SK-N-SH (cell line): ENCODE data around the gene RNF11. TPM values are rescaled to one million over a fixed set of nuclear protein-coding genes. Genes with fewer than 3 reads are reported as not detected.

ENCODE experiments used
- CTCF ChIA-PET: fragments of 300-600, 350-600 bp; formaldehyde crosslinking; extraction: SDS; loops from one replicate; lab custom pipeline; 2021; lab: Yijun Ruan, JAX
- POLR2A ChIA-PET: fragments of 350-600 bp; sonication (Branson Sonifier 250); formaldehyde crosslinking; extraction: SDS; loops from one replicate; lab custom pipeline; 2020; ENCODE audit warnings: antibody characterized with exemption, inconsistent platforms; lab: Yijun Ruan, JAX
- DNase-seq: peaks from one replicate; pipeline ENCODE4 v3.0.0; 2012
- H2AFZ ChIP-seq: fragments of 200-600 bp; sonication (generic); 2 replicates; pipeline ENCODE4 v1.8.1; 2016; ENCODE audit warnings: antibody characterized with exemption, mild to moderate bottlenecking, low read depth
- H3F3A ChIP-seq: fragments of 200-600 bp; sonication (generic); replicated peaks from 2 replicates; pipeline ENCODE3; 2016; ENCODE audit warnings: antibody characterized with exemption, mild to moderate bottlenecking; ENCODE audit not compliant: insufficient read depth
- H3K27ac ChIP-seq, 2 experiments: fragments of 200-500 bp in 1 of 2; fragments of 200-600 bp in 1 of 2; sonication (Bioruptor generic) in 1 of 2; sonication (generic), shearing (Covaris generic) in 1 of 2; 2 replicates each; pipeline versions ENCODE4 v1.5.1 to v1.6.1; 2014 to 2016; ENCODE audit warnings: low read depth in 2 of 2, inconsistent platforms in 1 of 2, low read length in 1 of 2, mild to moderate bottlenecking in 1 of 2, mixed read lengths in 1 of 2
- H3K27me3 ChIP-seq: fragments of 200-600 bp; sonication (generic), shearing (Covaris generic); 2 replicates; pipeline ENCODE4 v1.6.1; 2016; ENCODE audit warnings: mixed run types; ENCODE audit not compliant: insufficient read depth
- H3K36me3 ChIP-seq, 2 experiments: fragments of 200-500 bp in 1 of 2; fragments of 200-600 bp in 1 of 2; sonication (Bioruptor generic) in 1 of 2; sonication (generic) in 1 of 2; replicated peaks in 1 of 2; 2 replicates each; pipeline versions ENCODE3 to v1.5.1; 2014 to 2016; ENCODE audit warnings: low read length in 1 of 2, mild to moderate bottlenecking in 1 of 2; ENCODE audit not compliant: insufficient read depth in 2 of 2, control insufficient read depth in 1 of 2
- H3K4me1 ChIP-seq, 2 experiments: fragments of 200-500 bp in 1 of 2; fragments of 200-600 bp in 1 of 2; sonication (Bioruptor generic) in 1 of 2; sonication (generic), shearing (Covaris generic) in 1 of 2; 2 replicates each; pipeline versions ENCODE4 v1.5.1 to v1.6.1; 2014 to 2016; ENCODE audit warnings: low read depth in 1 of 2, low read length in 1 of 2, mixed run types in 1 of 2; ENCODE audit not compliant: insufficient read depth in 2 of 2, control insufficient read depth in 1 of 2
- H3K4me2 ChIP-seq: fragments of 200-600 bp; sonication (generic), shearing (Covaris generic); 2 replicates; pipeline ENCODE4 v1.6.1; 2017; ENCODE audit warnings: mixed run types
- H3K4me3 ChIP-seq, 2 experiments: fragments of 200-500 bp in 1 of 2; fragments of 200-600 bp in 1 of 2; sonication (Bioruptor generic) in 1 of 2; sonication (generic), shearing (Covaris generic) in 1 of 2; 2 replicates each; pipeline versions ENCODE4 v1.5.1 to v1.8.1; 2014 to 2016; ENCODE audit warnings: low read depth in 2 of 2, inconsistent platforms in 1 of 2, low read length in 1 of 2, mild to moderate bottlenecking in 1 of 2, mixed read lengths in 1 of 2, moderate library complexity in 1 of 2
- H3K79me2 ChIP-seq: fragments of 200-600 bp; sonication (generic); 2 replicates; pipeline ENCODE4 v1.8.1; 2017; ENCODE audit warnings: mild to moderate bottlenecking; ENCODE audit not compliant: insufficient read depth
- H3K9ac ChIP-seq: fragments of 200-600 bp; sonication (generic); 2 replicates; pipeline ENCODE4 v1.6.1; 2017; ENCODE audit warnings: mixed run types
- H3K9me2 ChIP-seq: fragments of 200-600 bp; sonication (generic); 2 replicates; pipeline ENCODE4 v1.6.1; 2017; ENCODE audit warnings: mixed run types
- H3K9me3 ChIP-seq: fragments of 200-600 bp; sonication (generic); 2 replicates; pipeline ENCODE4 v1.6.1; 2017; ENCODE audit warnings: mixed run types, mild to moderate bottlenecking, moderate library complexity
- H4K20me1 ChIP-seq: fragments of 200-600 bp; sonication (generic); 2 replicates; pipeline ENCODE4 v1.6.1; 2017; ENCODE audit warnings: mild to moderate bottlenecking, mixed run types; ENCODE audit not compliant: insufficient read depth
- CHD2 ChIP-seq: fragments of 150-350 bp; IDR thresholded peaks from 2 replicates; pipeline ENCODE4 v1.6.1; 2018; ENCODE audit warnings: low read length; ENCODE audit not compliant: partially characterized antibody
- EP300 ChIP-seq, 2 experiments: IDR thresholded peaks; 2 replicates each; pipeline versions ENCODE4 v1.4.0 to v1.6.1; 2012; ENCODE audit warnings: borderline replicate concordance in 1 of 2, low read depth in 1 of 2, low read length in 1 of 2
- IRF3 ChIP-seq: fragments of 150-350 bp; IDR thresholded peaks from 2 replicates; pipeline ENCODE4 v1.6.1; 2016; ENCODE audit warnings: mild to moderate bottlenecking, low read depth, low read length
- JUND ChIP-seq: IDR thresholded peaks from 2 replicates; pipeline ENCODE4 v1.4.0; 2012
- MXI1 ChIP-seq: IDR thresholded peaks from 2 replicates; pipeline ENCODE4 v1.6.1; 2012; ENCODE audit warnings: mild to moderate bottlenecking, low read depth, low read length, improper control_type of control experiment
- NFIC ChIP-seq: IDR thresholded peaks from 2 replicates; pipeline ENCODE4 v1.4.0; 2012; ENCODE audit warnings: borderline replicate concordance
- PBX3 ChIP-seq: IDR thresholded peaks from 2 replicates; pipeline ENCODE4; 2012
- RCOR1 ChIP-seq: fragments of 150-350 bp; IDR thresholded peaks from 2 replicates; pipeline ENCODE4 v1.6.1; 2017; ENCODE audit warnings: antibody characterized with exemption, low read length
- YY1 ChIP-seq: IDR thresholded peaks from 2 replicates; pipeline ENCODE4 v1.4.0; 2012; ENCODE audit warnings: low read depth, mild to moderate bottlenecking
- ZBTB33 ChIP-seq: IDR thresholded peaks from 2 replicates; pipeline ENCODE4 v1.4.0; 2012; ENCODE audit warnings: low read depth, borderline replicate concordance
- WGBS: methylation state at CpG from one replicate; pipeline ENCODE4 v1.1.6; 2017; ENCODE audit warnings: low lambda C conversion rate; 5-methylcytosine and 5-hydroxymethylcytosine counted together
- polyA plus RNA-seq, 3 experiments: library from polyadenylated mRNA; depleted of rRNA; stranded (reverse); fragments of >200 nt; gene quantifications; 2 replicates each; pipeline ENCODE4 v1.2.3, GENCODE V29; 2012
- TF ChIP-seq, protein P1 (sequence below): IDR thresholded peaks from 2 replicates; pipeline ENCODE4 v1.4.0; 2012; ENCODE audit warnings: low read depth, borderline replicate concordance
- TF ChIP-seq, protein P2 (sequence below): IDR thresholded peaks from 2 replicates; pipeline ENCODE4 v1.6.1; 2012; ENCODE audit warnings: mild to moderate bottlenecking, low read depth, low read length, moderate library complexity

RNF11 gene
- polyA plus RNA-seq, 1 of the 3 experiments (the other 2 are of a cell fraction), result 62.5 TPM

- Histone ChIP-seq H3K4me1 (peaks cover 2 to 47% of the 10 kb centered on the region in 2 experiments), H4K20me1 (peaks cover 4% of the 10 kb centered on the region; the same call in 1 of the 2 replicates), H3K4me2 (peak overlapping the region; percentile 53; the same call in 1 of the 2 replicates), H3K27me3 (no peaks in the 10 kb centered on the region), H3K27ac (peak overlapping the region; percentile 17 to 71; a peak in 3 of 4 replicates), H3K9ac (no peak overlapping the region; the same call in 1 of the 2 replicates), H3K36me3 (peaks cover 24 to 27% of the 10 kb centered on the region in 2 experiments), H3F3A (peaks cover 31% of the 10 kb centered on the region), H3K9me3 (no peaks in the 10 kb centered on the region), H3K79me2 (peaks cover 65% of the 10 kb centered on the region), H3K9me2 (no peaks in the 10 kb centered on the region), H2AFZ (no peak overlapping the region), H3K4me3 (no peak overlapping the region)
- ChIA-PET POLR2A (no interaction called here), CTCF (interaction anchor here (0.9 to 1.3 kb wide), 3 partner anchors 20 to 77 kb away, joined by 3 to 7 read pairs (median 4); no protein-coding TSS in a partner anchor)
- DNase-seq, result no peak
- WGBS, result 72% methylated on average over 2 of the region's 2 CpGs
- no peak for TF ChIP-seq CHD2
- no peak for TF ChIP-seq EP300 (IDR thresholded peaks at IDR 0.05; ENCODE audit: borderline replicate concordance in 1 of 2, low read depth in 1 of 2, low read length in 1 of 2)
- no peak for TF ChIP-seq ZBTB33
- TF ChIP-seq IRF3, result no peak
- no peak for TF ChIP-seq RCOR1
- TF ChIP-seq NFIC, result no peak
- TF ChIP-seq YY1, result no peak
- TF ChIP-seq, protein P1, sequence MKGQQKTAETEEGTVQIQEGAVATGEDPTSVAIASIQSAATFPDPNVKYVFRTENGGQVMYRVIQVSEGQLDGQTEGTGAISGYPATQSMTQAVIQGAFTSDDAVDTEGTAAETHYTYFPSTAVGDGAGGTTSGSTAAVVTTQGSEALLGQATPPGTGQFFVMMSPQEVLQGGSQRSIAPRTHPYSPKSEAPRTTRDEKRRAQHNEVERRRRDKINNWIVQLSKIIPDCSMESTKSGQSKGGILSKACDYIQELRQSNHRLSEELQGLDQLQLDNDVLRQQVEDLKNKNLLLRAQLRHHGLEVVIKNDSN, result no peak
- TF ChIP-seq MXI1, result no peak
Measured at GRCh38 chr1:51268634-51269033, 32.6 kb downstream of the RNF11 start.

GRCh38 chr1:51270751-51271150 lies 34.7 kb downstream of the RNF11 start:
- peaks cover 55% of the 10 kb centered on the region for H3K79me2 ChIP-seq
- H3K9me3 ChIP-seq, result no peaks in the 10 kb centered on the region
- no peaks in the 10 kb centered on the region for H3K9me2 ChIP-seq
- H3F3A ChIP-seq, result peaks cover 18% of the 10 kb centered on the region
- H3K4me3 ChIP-seq, result no peak overlapping the region
- DNase-seq, result no peak
- no peak overlapping the region for H3K4me2 ChIP-seq
- TF ChIP-seq, protein P2, sequence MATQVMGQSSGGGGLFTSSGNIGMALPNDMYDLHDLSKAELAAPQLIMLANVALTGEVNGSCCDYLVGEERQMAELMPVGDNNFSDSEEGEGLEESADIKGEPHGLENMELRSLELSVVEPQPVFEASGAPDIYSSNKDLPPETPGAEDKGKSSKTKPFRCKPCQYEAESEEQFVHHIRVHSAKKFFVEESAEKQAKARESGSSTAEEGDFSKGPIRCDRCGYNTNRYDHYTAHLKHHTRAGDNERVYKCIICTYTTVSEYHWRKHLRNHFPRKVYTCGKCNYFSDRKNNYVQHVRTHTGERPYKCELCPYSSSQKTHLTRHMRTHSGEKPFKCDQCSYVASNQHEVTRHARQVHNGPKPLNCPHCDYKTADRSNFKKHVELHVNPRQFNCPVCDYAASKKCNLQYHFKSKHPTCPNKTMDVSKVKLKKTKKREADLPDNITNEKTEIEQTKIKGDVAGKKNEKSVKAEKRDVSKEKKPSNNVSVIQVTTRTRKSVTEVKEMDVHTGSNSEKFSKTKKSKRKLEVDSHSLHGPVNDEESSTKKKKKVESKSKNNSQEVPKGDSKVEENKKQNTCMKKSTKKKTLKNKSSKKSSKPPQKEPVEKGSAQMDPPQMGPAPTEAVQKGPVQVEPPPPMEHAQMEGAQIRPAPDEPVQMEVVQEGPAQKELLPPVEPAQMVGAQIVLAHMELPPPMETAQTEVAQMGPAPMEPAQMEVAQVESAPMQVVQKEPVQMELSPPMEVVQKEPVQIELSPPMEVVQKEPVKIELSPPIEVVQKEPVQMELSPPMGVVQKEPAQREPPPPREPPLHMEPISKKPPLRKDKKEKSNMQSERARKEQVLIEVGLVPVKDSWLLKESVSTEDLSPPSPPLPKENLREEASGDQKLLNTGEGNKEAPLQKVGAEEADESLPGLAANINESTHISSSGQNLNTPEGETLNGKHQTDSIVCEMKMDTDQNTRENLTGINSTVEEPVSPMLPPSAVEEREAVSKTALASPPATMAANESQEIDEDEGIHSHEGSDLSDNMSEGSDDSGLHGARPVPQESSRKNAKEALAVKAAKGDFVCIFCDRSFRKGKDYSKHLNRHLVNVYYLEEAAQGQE, result no peak
- no peak for TF ChIP-seq JUND
- no peak for TF ChIP-seq PBX3
- TF ChIP-seq, all 33 proteins: peak for 0
- Histone ChIP-seq H3K27me3 (no peaks in the 10 kb centered on the region), H4K20me1 (no peaks in the 10 kb centered on the region; the same call in 1 of the 2 replicates), H3K36me3 (peaks cover 24 to 30% of the 10 kb centered on the region in 2 experiments), H3K4me1 (peaks cover 0 to 33% of the 10 kb centered on the region in 2 experiments; a peak in 2 of 4 replicates), H2AFZ (no peak overlapping the region), H3K27ac (no peak overlapping the region), H3K9ac (no peak overlapping the region)
- ChIA-PET POLR2A (no interaction called here), CTCF (no interaction called here)
